ENCODE measurements around the gene SPTSSA.

The SPTSSA gene

DNA sequence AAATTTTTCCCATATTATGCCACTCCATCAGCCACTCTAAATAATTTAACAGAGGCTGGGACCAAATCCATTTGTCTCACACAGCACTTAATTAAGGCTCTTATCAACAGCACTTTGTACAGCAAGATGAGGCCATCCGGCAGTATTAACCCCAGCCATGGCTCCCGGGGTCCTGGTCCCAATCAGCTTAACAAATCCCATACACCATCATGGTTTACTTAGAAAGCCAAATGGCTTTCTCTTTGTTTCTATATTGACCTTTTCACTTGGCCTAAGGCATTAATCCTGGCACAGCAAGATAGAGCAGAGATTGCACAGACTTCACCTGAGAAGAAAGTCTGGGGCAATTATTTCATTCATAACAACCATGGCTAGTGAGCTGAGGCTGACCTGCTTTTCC, 38.6 kb downstream of the SPTSSA start:
- DNase-seq (ENCODE audit: extremely low read depth, low read depth) = no peak
- TF ChIP-seq, protein P1, sequence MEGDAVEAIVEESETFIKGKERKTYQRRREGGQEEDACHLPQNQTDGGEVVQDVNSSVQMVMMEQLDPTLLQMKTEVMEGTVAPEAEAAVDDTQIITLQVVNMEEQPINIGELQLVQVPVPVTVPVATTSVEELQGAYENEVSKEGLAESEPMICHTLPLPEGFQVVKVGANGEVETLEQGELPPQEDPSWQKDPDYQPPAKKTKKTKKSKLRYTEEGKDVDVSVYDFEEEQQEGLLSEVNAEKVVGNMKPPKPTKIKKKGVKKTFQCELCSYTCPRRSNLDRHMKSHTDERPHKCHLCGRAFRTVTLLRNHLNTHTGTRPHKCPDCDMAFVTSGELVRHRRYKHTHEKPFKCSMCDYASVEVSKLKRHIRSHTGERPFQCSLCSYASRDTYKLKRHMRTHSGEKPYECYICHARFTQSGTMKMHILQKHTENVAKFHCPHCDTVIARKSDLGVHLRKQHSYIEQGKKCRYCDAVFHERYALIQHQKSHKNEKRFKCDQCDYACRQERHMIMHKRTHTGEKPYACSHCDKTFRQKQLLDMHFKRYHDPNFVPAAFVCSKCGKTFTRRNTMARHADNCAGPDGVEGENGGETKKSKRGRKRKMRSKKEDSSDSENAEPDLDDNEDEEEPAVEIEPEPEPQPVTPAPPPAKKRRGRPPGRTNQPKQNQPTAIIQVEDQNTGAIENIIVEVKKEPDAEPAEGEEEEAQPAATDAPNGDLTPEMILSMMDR (IDR thresholded peaks at IDR 0.05; ENCODE audit: low read depth, low read length) = no peak

DNA sequence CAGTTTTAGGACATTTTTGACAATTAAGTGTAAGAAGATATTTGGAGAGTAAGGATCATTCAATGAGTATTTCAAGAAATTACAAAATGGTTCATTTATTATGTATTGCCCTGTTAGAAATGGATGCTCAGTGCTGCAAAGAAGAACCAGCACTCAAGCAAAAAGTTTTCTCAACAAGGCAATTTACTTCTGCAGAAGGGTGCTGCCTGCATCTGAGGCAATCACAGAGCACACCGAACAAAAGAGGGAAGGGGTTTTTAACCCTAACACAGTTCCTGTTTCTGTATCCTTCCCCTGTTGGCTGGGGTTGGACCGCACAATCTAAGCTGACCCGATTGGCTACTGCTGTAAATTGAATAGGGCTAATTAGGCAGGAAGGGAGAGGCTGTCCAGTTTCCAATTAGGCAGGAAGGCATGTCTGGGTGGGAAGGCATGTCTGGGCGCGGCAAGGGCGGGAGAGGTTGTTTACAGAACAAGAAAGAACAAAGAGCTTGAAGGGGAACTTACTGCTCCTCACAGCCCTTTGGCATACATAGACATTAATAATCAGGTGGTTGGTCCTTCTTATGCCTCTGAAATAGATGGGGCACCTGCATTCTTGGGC, 41.4 kb downstream of the SPTSSA start:
- no peak for DNase-seq (ENCODE audit: extremely low read depth, low read depth)

DNA sequence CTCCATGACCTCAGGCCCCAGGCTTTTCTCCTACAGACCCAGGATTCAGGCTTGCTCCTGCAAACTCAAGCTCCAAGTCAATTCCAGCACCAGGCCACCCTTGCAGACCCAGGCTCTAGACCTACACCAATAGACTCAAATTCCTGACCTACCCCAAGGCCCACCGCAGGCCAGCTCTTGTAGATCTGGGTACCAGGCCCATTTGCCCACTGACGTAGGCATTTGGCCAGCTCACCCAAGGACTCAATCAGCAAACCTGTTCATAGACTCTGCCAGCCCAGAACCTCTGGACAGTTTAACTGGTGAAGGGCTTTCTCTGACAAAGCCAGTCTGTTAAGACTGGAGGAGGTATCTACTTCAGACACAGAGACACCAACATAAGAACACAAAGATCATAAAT, 52.3 kb downstream of the SPTSSA start:
- TF ChIP-seq, protein P1 (IDR thresholded peaks at IDR 0.05; ENCODE audit: low read depth, low read length) = no peak
- no peak for DNase-seq (ENCODE audit: extremely low read depth, low read depth)

More for the DNA sequence above, 41.4 kb downstream of the SPTSSA start:
- TF ChIP-seq, protein P1 (IDR thresholded peaks at IDR 0.05; ENCODE audit: low read depth, low read length) = no peak

DNA sequence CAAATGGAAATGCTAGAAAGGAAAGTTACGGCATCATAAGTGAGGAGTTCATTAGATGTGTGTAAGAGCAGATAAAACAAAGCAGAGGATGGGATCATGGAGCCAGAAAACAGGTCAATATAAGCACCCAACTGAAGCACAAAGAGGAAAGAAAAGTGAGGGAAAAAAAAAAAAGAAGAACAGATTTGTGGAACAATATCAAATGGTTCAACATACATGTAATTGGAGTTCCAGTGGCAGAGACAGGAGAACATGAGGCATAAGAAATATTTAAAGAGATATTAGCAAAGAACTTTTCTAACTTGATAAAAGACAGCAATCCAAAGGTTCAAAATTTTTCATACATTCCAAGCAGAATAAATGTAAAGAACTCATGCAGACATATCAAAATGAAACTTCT, 54.1 kb downstream of the SPTSSA start:
- TF ChIP-seq, protein P1 (IDR thresholded peaks at IDR 0.05; ENCODE audit: low read depth, low read length) = no peak
- DNase-seq (ENCODE audit: extremely low read depth, low read depth) = no peak

DNA sequence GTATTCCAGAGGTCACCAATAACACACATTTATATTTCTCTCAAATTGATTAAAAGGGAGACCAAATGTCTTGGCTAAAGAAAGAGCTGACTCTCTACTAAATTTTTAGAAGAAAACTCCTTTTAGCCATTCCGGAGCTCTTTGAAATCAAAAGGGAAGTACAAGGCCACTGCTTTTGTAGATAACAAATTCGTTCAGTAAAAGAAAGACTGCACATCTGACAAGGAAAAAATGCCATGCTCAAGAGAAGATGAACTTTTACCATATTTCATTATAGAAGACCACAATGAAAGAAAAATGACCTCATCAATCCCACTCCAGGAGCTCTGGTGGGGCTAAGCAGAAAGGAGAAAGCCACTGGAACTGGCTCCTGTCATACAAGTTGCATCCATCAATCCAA, 57.6 kb downstream of the SPTSSA start:
- no peak for DNase-seq (ENCODE audit: extremely low read depth, low read depth)
- TF ChIP-seq, protein P1 (IDR thresholded peaks at IDR 0.05; ENCODE audit: low read depth, low read length) = no peak

DNA sequence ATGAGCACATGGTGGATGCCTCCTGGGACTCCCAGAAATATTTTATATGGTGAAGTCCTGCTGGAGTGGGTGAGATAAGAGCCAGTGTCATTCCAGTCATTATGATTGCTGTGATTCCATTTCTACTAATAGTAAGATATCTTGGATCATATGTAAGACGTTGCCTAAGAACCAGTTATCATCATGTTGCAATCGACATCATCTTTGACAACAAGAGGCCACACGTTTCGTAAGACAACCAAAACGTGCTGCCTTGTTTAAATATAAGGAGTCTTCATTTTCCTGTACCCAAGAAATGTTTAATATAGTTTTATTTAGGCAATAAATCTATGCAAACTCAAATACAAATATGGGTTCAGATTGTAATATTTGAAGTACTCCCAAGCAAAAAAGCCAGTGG, 58.4 kb downstream of the SPTSSA start:
- no peak for DNase-seq (ENCODE audit: extremely low read depth, low read depth)
- TF ChIP-seq, protein P1 (IDR thresholded peaks at IDR 0.05; ENCODE audit: low read depth, low read length) = no peak

DNA sequence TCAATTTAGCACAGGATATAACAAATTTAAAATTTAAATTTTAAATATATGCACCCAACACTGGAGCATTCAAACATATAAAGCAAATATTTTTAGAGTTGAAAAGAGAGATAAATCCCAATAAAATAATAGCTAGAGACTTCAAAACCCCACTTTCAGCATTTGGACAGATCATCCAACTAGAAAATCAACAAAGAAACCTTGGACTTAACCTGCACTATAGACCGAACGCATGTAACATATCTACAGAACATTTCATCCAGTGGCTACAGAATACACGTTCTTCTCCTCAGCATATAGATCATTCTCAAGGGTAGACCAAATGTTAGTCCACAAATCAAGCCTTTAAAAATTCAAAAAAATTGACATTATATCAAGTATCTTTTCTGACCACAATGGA, 64.0 kb downstream of the SPTSSA start:
- TF ChIP-seq, protein P1 (IDR thresholded peaks at IDR 0.05; ENCODE audit: low read depth, low read length) = no peak

More for the DNA sequence above, 64.0 kb downstream of the SPTSSA start:
- no peak for DNase-seq (ENCODE audit: extremely low read depth, low read depth)

All from AG09319 (cell line).